Islet of Langerhans (tissue), 1 donor: ENCODE measurements around the gene ARHGEF38.

Experiments
- FAIRE-seq: peaks from one replicate; lab custom pipeline; 2011; peaks lifted over from hg19 to GRCh38; lab: Jason Lieb, UNC

Gene ARHGEF38

DNA sequence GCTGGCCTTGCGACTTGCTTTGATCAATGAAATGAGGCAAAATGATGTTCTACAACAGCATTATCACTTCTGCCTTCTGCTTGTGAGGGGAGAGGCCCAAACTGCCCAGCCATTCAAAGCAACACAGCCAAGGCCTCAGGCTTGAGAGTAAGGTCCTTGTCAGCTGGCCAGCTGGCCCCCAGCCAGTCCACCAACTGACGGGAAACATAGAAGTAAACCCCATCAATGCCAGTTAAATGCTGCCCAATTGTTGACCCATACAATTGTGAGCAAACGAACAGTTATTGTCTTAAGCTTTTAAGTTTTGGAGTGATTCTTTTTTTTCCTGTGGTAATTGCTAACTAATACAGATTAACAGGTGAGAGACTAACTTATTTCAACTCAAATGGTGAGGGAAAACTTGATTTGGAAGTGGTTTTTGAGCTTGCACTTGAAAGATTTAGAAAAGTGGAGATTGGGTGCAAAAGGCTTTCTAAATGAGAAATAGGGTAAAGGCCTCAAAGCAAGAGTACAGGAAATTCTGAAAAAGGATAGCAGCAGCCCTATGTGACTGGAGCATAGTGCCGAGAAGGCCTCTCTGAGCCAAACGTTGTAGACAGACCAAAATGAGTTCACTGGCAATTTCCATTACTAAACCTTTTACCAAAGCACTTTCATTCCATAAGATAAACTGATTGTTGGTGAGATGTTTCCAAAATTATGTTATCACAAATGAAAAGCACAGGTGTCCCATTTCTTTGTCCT is 66.9 kb downstream of the ARHGEF38 start:
- FAIRE-seq, result peak; percentile 95

DNA sequence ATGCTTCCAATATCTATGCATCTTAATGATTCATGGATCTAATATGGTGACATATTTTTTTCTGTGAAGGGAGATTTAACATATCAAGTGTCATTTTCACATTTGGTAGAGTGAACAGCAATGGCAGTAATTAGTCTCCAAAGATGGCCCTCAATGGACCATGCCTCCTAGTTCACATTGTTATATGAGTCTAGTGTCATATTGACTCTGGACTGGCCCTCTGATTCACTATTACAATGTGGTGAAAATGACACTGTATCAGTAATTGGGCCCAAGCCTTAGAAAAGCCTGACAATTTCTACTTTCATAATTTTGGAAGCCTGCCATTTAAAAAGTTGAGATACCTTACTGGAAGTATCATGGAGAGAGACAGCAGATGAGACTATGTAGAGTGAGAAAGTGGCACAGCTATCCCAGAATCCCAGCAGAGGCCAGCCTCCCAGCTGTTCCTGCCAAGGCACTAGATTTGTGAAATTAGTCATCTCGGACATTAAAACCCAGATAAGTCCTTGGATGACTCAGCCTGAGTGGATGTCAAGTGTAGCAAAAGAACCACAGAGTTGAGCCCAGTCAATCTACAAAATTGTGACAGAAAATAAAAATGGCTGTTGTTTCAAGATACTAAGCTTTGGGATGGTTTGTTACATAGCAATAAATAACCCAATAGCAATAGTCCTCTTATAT is 68.4 kb downstream of the ARHGEF38 start:
- no peak for FAIRE-seq

DNA sequence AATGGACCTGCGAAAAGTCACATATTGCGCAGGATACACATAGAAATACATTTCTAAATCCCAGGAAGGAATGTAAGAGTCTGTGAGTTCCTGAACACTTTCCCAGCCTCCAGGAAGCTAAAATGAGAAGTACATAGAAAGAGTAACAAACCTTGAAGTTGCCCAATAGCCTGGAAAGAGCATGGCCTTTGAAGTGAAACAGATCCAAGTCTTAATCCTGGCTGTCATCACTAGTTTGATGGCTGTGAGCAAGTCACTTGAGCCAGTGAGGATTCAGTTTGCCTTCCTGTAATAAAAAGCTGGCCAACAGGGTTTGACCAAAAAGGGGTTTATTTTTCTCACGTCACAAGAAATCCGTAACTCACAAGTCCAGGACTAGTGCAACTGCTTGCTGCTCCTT is 69.8 kb downstream of the ARHGEF38 start:
- no peak for FAIRE-seq

DNA sequence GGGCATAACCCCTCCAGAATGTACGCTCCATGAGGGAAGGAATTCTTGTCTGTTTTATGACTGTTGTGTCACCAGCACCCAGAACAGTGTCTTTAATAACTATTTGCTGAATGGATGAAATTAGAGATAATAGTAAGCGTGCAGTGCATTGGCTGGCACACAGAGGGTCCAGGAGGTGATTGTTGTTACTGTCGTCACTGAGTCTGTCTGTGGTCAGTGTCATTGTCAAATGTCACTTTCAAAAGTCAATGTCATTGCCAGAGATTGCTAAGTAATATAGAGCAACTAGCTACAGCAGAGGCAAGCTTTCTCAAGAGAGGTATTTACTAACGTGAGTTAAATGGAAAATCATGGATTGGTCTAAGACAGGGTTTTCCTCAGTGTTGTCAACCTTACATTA is 70.7 kb downstream of the ARHGEF38 start:
- no peak for FAIRE-seq

DNA sequence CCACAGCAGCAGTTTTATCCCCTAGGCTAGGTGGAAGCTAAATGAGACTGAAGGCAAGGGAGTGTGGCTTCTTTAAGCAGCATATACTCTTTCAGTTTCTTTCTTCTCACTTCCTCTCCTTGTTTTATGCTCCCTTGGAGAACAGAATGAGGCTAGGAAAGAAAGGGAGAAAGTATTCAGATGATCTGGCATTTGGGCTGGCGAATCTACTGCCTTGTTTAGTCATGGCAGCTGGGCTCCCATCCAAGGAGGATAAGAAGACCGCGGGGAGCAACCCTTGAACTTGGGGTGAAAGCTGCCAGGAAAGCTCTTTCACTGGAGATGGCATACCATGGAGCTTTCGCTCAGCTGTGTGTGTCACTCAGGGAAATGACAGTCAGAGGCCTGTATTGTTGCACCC is 72.1 kb downstream of the ARHGEF38 start:
- no peak for FAIRE-seq

DNA sequence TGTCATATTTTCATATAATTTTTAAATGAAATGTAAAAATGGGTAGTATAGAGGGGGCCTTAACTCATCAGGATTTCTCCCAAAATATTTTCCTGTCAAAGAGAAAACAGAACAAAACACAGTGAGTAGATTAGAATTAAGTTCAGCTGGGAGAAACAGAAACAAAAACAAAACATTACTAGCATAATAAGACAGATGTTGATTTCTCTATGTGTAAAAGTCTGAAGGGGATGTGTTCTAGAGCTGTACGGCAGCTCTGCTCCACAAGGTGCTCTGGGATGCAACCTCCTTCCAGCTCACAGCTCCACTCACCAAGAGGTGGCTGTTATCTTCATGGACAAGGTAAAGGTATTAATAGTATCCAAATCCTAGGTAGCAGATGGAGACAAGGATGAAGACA is 72.8 kb downstream of the ARHGEF38 start:
- FAIRE-seq, result no peak

DNA sequence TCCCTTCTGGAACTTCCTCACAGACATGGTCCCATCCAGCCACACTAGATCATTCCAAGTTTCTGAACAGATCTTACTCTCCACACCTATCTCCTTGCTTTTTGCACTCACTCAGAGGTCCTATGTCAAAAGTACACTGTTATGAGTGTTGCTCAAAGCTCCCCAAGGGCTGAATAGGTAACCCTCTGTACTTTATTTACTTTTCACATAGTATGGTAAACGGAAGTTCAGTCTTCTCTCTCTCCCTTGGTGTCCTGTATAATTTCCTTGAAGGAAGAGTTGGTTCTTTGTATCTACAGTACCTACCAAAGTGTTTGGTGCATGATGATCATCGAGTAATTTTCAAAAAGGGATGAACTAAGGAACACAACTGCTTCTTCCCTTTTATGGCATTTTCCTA is 74.4 kb downstream of the ARHGEF38 start:
- no peak for FAIRE-seq

DNA sequence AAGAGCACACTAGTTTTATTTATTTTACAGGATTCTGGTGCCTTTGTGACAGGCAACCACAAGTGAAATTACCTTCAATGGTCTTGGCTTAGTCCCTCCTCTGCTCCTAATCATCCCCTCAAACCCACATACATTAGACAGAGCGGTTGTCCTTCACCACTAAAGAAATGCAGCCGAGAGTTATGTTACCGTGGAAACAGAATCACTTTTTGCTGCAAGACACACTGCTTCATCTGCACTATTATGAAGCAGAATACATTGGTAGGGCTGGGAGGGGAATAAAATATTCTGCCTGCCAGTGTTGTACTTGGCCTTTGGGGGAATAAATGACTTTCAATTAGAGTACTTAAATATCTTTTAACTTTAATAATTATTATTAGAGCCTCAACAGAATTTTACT is 75.2 kb downstream of the ARHGEF38 start:
- no peak for FAIRE-seq

DNA sequence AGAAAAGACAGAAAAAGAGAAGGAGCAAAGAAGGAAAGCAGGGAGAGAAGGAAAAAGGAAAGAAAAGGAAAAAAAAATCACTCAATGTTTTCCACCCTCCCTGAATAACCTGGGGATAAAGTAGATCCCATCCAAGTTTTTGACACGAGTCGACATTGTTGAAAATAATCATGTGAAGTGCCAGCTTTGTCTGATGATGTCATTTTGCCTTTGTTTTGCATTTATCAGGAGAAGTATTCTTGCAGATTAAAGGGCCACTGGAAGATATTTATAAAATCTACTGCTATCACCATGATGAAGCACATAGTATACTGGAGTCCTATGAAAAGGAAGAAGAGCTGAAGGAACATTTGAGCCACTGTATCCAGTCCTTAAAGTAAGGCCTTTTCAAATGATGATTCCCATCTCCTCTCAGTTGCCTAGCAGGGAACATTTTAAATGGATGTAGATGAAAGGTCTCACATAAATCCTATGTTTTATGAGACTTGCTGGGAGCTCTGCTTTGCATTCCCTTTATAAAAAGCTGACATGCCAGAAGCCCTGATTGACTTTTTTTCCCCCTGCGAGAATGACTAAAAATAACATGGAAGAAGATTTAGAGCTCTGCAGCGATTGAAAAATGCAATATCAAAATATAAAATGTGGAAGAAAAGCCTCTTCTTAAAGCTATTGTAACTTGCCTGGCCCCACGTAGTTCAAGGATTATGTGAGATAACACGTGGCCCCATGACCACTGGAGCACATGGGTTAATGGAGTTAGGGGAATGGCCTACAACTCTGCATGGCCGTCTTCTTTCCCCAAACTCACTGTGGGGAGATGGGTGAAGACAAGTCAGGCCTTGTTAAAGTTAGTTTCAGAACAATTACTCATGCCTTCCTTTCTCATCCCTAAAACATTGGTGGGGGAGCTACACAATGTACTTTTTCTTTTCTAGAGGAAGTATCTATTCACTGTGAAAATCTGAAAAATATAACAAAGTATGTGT is 78.5 kb downstream of the ARHGEF38 start:
- FAIRE-seq, result no peak

DNA sequence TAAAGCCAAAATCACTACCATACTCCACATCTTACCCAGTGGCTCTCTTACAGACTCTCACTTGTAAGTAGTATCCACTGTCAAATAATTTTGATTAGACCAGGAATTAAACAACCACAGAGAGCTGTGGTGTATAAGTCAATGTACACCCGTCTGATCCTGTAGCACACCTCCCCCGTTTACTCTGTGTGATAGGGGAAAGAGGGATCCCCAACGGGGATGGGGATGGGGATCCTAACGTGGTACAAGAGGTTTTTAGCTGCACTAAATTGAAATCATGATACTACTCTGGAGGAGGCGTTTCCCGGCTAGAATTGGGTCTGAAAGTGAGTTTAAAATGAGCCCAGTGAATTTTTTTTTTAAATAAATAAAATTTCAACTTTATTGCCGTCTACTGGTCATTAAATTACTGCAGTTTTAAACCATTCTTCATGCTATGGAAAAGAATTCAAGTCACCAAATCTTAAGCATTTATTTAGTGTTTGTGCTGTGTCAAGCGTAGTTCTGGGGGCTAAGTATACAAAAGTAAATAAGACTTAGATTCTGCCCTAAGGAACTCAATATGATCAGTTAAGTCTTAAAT is 79.5 kb downstream of the ARHGEF38 start:
- no peak for FAIRE-seq

DNA sequence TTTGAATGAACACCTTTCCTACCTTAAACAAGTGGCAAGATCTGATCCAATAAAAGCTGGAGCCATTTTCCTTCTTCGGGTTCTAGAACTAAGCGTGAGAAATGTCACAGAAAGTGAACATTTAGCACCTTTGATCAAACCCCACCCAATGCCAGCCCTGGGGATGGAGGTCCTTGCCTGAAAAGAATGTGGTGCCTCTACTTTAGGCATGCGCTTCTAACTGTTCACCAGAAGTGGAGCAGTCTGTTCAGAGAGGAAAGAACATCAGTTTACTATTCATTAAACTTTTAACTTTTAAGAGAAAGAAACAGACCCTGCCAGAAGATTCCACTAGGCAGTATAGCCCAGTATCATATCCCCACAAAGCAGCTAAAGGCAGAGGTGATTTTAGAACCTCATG is 80.2 kb downstream of the ARHGEF38 start:
- FAIRE-seq, result no peak

DNA sequence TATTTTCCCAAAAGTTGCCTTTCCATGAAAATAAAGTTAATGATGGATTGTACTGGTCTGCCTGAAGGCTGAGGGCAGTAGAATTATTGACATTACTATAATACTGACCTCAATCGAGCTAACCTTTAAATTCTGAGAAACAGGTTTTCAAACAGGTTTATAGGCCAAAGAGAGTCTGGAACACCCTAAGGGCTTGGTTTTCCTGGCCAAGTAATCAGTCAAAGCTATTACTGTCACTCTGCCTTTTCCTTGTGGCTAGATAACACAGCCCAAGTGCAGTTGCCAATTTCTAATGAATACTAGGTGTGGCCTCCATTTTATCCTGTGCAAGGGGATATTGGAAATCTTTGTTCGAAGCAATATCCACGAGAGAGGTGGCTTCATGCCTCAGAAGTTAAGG is 80.8 kb downstream of the ARHGEF38 start:
- FAIRE-seq, result no peak

DNA sequence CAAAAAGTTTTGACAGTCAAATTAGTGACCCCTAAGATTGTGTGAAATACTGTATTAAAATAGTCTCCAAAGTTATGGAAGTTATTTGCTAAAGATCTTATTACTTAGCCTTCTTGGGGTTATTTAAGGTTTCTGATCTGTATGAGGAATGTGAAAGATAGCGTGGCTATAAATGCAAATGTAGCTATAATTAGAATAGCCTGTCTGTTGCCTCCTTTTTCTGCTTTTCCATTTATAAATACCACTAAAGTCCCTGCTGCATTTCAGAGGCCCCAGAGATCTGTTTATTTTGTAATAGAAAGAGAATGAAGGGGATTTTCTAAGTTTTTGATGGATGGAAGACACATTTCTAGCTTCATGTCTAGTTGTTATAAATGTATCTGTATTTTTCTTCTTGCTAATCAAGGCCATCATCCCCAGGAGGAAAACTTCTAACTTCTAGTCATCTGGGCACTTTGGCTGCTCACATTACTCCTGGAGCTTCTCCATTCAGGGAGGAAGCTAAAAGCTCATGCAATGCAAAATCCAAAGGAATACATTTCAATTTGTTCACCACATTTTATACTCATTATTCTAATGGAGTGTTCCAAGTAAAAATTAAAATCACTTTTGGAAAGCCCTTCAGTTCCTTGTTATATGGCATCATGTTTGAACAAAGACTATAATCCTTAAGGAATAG is 82.1 kb downstream of the ARHGEF38 start:
- no peak for FAIRE-seq

DNA sequence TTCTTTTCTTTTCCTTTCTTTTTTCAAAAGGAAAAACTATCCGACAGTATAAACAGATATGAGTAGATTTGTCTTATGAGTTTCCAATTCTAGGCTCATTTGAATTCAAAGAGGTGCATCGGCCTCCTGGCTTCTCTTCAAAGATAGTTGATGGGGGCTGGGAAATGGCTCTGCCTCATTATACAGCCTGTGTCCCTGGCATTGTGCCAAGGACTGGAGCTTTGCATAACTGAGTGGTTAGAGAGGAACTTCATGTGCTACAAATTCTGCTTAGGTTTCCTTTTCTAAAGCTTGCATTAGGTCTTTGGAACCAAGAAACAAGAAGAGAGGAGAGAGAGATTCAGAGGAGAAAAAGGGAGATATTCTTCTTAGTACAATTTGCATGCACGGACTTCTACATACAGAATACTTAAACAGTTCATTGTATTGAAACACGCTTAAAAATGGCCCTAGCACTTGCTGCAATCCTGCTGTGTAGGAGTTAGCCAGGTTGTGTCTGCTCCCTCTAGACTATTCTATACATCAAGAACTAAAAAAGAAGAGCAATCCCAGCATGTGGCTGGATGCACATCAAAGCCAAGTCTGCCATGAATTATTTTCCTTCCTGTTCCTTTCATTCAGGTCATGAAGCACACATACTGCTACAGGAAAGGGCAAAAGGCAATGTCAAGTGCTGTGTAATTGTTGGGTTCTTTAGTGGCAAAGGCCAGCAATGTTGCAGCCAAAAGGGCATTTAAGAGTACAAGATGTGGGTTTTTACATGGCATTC is 85.2 kb downstream of the ARHGEF38 start:
- FAIRE-seq, result no peak

DNA sequence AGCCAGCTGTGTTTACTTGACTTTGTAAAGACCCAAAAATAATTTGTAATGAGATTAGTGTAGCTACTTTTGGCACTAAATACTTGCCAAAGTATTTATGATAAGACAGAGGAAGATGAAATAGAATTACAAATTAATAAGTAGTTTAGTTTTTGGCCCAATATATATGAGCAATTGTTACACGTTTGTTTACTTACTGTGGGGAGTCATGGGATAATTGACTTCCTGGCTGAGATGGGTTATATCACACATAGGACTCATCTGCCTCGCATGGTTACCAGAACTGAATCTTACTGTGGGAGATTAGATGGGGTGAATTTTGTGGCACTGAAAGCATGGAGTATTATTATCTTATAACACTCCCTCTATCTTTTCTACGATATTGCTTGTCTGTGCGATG is 89.4 kb downstream of the ARHGEF38 start:
- no peak for FAIRE-seq

DNA sequence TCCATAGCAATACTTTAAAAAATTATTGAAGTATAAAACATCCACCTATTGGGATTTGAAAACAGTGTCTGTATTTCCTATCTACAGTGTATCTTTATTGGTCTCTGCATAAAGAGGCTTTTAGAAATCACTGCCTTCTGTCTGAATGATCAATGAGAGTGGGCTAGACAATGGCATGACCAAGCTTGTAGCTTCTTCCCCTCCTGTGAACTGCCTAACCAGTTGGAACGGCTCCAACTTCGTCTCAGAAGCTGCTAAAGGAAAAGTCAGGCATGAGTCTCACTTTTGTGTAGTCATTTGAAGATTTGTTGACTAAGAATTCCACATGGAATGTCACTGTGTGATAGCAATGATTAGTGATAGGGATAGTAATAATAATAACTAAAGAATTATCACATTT is 91.8 kb downstream of the ARHGEF38 start:
- no peak for FAIRE-seq

DNA sequence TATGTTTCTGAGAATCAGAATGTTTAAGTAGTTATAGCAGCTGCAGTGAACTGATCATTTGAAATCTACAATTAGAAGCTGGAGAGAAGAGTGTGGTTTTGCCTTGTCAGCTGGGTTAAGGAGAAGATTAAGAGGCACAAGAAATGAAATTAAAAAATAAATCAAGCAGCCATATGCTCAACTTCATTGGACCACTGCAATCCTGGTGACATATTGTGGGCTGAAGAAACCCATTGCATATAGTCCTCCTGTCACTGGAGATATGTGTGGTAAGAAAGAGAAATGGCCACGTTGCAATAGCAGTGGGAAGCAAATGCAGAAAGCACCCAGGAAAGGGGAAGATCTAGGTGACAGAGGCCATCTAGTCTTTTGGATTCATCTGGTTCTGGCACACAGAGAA is 93.0 kb downstream of the ARHGEF38 start:
- no peak for FAIRE-seq

DNA sequence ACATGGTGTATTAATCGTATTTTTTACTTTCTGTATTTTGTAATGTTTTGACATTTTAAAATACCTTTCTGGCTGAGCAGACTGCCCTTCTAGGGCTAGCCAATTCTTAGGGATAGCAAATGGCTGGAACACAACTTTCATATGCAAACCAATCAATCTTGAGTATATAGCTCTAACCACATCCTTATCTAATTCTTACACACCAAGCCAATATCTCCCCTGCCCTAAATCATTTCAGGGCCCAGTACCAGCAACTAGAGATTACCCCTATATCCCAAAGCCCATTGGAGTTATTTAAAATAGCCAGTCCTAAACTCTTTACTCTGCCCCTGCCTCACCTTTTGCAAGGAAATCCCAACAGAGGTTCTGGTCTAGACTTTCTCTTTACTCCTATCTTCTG is 97.8 kb downstream of the ARHGEF38 start:
- FAIRE-seq, result no peak

DNA sequence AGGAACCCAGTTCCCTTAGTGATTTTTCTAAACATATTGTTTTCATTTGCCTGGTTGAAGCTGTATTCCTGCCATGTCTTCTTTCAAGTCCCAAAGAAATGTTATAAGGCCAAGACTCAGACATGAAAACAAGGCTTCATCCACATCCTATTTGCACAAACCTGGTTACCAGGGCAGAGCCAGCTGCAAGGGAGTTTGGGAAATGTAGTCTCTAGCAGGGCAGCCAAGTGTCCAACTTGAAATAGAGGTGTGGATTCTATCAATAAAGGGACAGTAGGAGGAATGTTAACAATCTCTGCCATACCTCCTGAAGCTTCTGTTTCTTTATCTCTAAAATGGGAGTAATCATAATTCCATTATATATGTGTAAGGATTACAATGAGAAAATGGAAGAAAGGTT is 99.5 kb downstream of the ARHGEF38 start:
- no peak for FAIRE-seq

DNA sequence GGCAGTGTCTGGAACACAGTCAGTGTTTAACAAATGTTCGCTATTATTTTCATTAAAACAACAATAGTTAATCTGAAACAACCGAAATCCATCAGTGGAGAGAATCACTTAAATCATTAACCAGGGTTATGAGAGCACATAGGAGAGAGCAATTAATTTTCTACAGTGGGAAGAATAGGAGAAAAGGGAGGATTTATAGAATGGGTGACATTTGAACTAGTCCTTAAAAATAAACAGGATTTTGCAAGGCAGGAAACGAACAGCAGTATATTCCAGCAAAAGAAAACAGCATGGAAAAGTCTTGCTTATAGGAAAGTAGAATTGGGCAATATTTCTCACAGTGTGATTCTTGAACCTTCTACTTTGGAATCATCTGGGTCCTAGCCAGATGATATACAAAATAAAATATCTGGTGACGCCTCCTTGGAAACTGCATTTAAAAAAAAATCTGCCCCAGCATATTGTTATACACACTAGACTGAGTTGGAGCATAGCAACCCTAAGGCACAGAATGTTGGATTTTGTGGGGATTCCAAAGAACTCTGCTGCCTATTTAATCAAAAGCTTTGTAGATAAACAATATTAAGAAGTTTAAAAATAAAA is 100.0 kb downstream of the ARHGEF38 start:
- no peak for FAIRE-seq
